Measurements from ENCODE around the gene TSPAN31. TPM values are rescaled to one million over a fixed set of nuclear protein-coding genes. Genes with fewer than 3 reads are reported as not detected.

Gene TSPAN31
- total and polyA plus RNA-seq, 9 of the 15 experiments (the other 6 are each of a cell fraction or from before 2014, with no cell fraction given): 11.3 to 26.4 (median 14.3) TPM

- TF ChIP-seq PCBP2 (IDR thresholded peaks at IDR 0.05; ENCODE audit: low read depth, low read length, poor library complexity, severe bottlenecking) (no peak), ARID1B (IDR thresholded peaks at IDR 0.05) (peak; percentile 35; the same call in 1 of the 2 replicates), MTA2 (IDR thresholded peaks at IDR 0.05; ENCODE audit: low read depth) (no peak), HDGF (IDR thresholded peaks at IDR 0.05) (peak; percentile 94; the same call in 1 of the 2 replicates), TAF7 (tag; IDR thresholded peaks at IDR 0.05) (no peak), SMARCE1 (IDR thresholded peaks at IDR 0.05) (peak; percentile 30; the same call in 1 of the 2 replicates), RCOR1 (IDR thresholded peaks at IDR 0.05; ENCODE audit: borderline replicate concordance in 1 of 2, low read depth in 2 of 2, low read length in 2 of 2) (peak in 1 of 2 experiments; percentile 39; a peak in 1 of 4 replicates), ESRRA (IDR thresholded peaks at IDR 0.05; ENCODE audit: borderline replicate concordance, low read depth) (no peak), FOXP1 (CRISPR knock-in tag; IDR thresholded peaks at IDR 0.05) (no peak), CBFA2T2 (conservative IDR thresholded peaks at IDR 0.05) (no peak), ZBTB5 (IDR thresholded peaks at IDR 0.05) (0 out of 2 replicates have a peak, but pooled peaks have one; percentile 41), ETS1 (conservative IDR thresholded peaks at IDR 0.05; ENCODE audit: control insufficient read depth, low read depth, low read length) (no peak), SMARCA5 (IDR thresholded peaks at IDR 0.05) (0 out of 2 replicates have a peak, but pooled peaks have one; percentile 47), HDAC2 (IDR thresholded peaks at IDR 0.05) (0 out of 2 replicates have a peak, but pooled peaks have one; percentile 26), ATF1 (CRISPR knock-in tag; IDR thresholded peaks at IDR 0.05) (no peak), ATF1 (tag; IDR thresholded peaks at IDR 0.05) (peak; percentile 30; the same call in 1 of the 2 replicates), ZBTB26 (CRISPR knock-in tag; IDR thresholded peaks at IDR 0.05) (0 out of 2 replicates have a peak, but pooled peaks have one; percentile 35), NRF1 (conservative IDR thresholded peaks at IDR 0.05 in 1 of 2, IDR thresholded peaks at IDR 0.05 in 1 of 2) (peak; percentile 82 to 84)
- TF ChIP-seq, protein P1, sequence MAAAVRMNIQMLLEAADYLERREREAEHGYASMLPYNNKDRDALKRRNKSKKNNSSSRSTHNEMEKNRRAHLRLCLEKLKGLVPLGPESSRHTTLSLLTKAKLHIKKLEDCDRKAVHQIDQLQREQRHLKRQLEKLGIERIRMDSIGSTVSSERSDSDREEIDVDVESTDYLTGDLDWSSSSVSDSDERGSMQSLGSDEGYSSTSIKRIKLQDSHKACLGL (CRISPR knock-in tag; IDR thresholded peaks at IDR 0.05; ENCODE audit: borderline replicate concordance, poor library complexity, severe bottlenecking): no peak
- TF ChIP-seq, protein P2, sequence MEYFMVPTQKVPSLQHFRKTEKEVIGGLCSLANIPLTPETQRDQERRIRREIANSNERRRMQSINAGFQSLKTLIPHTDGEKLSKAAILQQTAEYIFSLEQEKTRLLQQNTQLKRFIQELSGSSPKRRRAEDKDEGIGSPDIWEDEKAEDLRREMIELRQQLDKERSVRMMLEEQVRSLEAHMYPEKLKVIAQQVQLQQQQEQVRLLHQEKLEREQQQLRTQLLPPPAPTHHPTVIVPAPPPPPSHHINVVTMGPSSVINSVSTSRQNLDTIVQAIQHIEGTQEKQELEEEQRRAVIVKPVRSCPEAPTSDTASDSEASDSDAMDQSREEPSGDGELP (CRISPR knock-in tag; IDR thresholded peaks at IDR 0.05; ENCODE audit: borderline replicate concordance): peak; percentile 36; the same call in 1 of the 2 replicates
Measured at GRCh38 chr12:57754411-57755193, 9.8 kb downstream of the TSPAN31 start, which contains the start of gene MARCHF9 (continued).

All from K562 (cell line).